BLaER1 treated with 17β-estradiol and CSF1 and Interleukin-3, amounts not matched to agents 10 nM and 100 nM (cell line): ENCODE data around the gene ABCC4.

Experiments used
- H3K27ac ChIP-seq, 11 experiments: shearing (Covaris generic); formaldehyde crosslinking; 2 replicates each; pipeline ENCODE4 v1.8.1; 2022
- H3K27me3 ChIP-seq, 11 experiments: shearing (Covaris generic); formaldehyde crosslinking; 2 replicates each; pipeline ENCODE4 v1.8.1; 2022
- H3K36me3 ChIP-seq, 11 experiments: shearing (Covaris generic); formaldehyde crosslinking; 2 replicates each; pipeline ENCODE4 v1.8.1; 2022
- H3K4me1 ChIP-seq, 10 experiments: shearing (Covaris generic); formaldehyde crosslinking; 2 replicates each; pipeline ENCODE4 v1.8.1; 2022
- H3K4me2 ChIP-seq, 11 experiments: shearing (Covaris generic); formaldehyde crosslinking; 2 replicates each; pipeline ENCODE4 v1.8.1; 2022
- H3K4me3 ChIP-seq, 10 experiments: shearing (Covaris generic); formaldehyde crosslinking; 2 replicates each; pipeline ENCODE4 v1.8.1; 2022
- H3K9ac ChIP-seq, 11 experiments: shearing (Covaris generic); formaldehyde crosslinking; 2 replicates each; pipeline ENCODE4 v1.8.1; 2022
- H3K9me3 ChIP-seq, 11 experiments: shearing (Covaris generic); formaldehyde crosslinking; replicated peaks in 1 of 11; 2 replicates each; pipeline ENCODE4 v1.8.1; 2022
- H4K20me1 ChIP-seq, 11 experiments: shearing (Covaris generic); formaldehyde crosslinking; 2 replicates each; pipeline ENCODE4 v1.8.1; 2022
- Cebpa-rat ChIP-seq, 11 experiments: shearing (Covaris generic); IDR thresholded peaks; 2 replicates each; pipeline ENCODE4 v1.8.1; 2022

The ABCC4 gene

DNA sequence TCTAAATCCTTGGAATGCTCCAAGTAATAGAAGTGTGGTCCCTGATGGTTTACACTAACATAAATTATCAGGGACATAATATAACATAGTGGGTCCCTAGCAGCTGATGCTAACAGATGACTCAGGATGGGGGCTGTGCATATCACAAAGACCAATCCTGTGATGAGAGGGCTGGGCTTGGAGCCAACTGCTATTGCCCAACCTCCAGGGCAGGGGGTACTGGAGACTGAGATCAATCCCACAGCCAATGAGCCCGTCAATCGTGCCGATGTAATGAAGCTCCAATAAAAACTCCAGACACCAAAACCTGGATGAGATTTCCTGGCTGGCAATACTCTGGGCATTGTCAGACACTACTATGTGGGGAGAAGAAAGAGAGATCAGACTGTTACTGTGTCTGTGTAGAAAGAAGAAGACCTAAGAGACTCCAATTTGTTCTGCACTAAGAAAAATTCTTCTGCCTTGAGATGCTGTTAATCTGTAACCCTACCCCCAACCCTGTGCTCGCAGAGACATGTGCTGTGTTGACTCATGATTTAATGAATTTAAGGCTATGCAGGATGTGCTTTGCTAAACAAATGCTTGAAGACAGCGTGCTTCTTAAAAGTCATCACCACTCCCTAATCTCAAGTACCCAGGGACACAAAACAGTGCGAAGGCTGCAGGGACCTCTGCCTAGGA, 33.4 kb downstream of the ABCC4 start:
- Histone ChIP-seq H3K4me1 (peaks cover 13 to 28% (median 21%) of the 10 kb centered on the region in 10 experiments; a peak in 19 of 20 replicates), H3K27me3 (no peaks in the 10 kb centered on the region), H3K9ac (no peak overlapping the region), H3K9me3 (peaks cover 5 to 33% (median 11%) of the 10 kb centered on the region in 11 experiments; a peak in 15 of 22 replicates), H3K36me3 (peaks cover 23 to 60% (median 44%) of the 10 kb centered on the region in 11 experiments), H3K4me2 (no peak overlapping the region), H3K27ac (no peak overlapping the region), H4K20me1 (peaks cover 0 to 37% (median 0%) of the 10 kb centered on the region in 11 experiments; a peak in 4 of 22 replicates), H3K4me3 (no peak overlapping the region)
- no peak for TF ChIP-seq Cebpa-rat (IDR thresholded peaks at IDR 0.05)

DNA sequence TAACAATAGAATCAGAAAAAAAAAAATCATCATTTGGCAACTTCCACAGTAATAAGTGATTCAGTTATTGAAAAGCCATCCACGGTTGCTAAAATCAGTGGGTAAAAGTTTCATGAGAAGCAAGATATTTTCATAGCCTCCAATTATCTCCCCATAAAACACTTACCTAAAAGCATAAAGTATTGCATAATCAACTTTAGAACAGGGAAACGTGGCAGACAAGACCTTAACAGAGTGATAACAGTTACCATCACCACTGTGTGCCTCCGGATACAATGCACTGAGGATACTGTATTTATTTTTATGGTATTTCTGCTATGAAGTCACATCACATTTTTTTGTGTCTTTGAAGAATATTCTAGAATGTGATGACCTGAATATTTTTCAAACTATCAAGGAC, 37.0 kb downstream of the ABCC4 start:
- peaks cover 0 to 10% (median 0%) of the 10 kb centered on the region in 11 experiments; a peak in 1 of 22 replicates for H4K20me1 ChIP-seq
- peaks cover 23 to 68% (median 52%) of the 10 kb centered on the region in 11 experiments for H3K36me3 ChIP-seq
- no peak overlapping the region for H3K4me3 ChIP-seq
- H3K27me3 ChIP-seq: no peaks in the 10 kb centered on the region
- TF ChIP-seq Cebpa-rat (IDR thresholded peaks at IDR 0.05): 0 out of 22 replicates have a peak, but pooled peaks of 2 of the 11 experiments have one; percentile 34 to 48
- peaks cover 5 to 23% (median 11%) of the 10 kb centered on the region in 11 experiments; a peak in 15 of 22 replicates for H3K9me3 ChIP-seq
- no peak overlapping the region for H3K9ac ChIP-seq
- no peak overlapping the region for H3K27ac ChIP-seq
- H3K4me1 ChIP-seq: peaks cover 0 to 15% (median 11%) of the 10 kb centered on the region in 10 experiments; a peak in 11 of 20 replicates
- H3K4me2 ChIP-seq: no peak overlapping the region

DNA sequence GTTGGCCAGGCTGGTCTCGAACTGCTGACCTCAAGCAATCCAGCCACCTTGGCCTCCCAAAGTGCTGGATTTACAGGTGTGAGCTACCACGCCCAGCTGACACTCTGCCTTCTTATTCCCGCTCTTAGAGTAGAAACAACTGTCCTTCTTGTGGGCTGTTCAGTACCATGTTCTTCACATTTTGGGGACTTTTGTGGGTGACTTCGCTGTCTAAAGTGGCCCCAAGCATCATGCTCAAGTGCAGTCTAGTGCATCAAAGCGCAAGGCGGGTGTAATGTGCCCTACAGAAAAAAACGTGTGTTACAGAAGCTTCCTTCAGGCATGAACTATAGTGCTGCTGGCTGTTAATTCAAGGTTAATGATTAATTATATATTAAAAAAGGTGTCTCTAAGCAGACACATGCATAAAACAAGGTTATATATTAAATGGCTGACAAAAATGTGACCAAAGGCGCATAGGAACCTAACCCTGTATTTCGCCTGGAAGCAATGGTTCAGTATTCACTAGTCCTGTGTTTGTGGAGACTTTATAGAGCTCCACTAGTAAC, 38.3 kb downstream of the ABCC4 start:
- Histone ChIP-seq H3K4me2 (no peak overlapping the region), H3K4me3 (no peak overlapping the region), H4K20me1 (peaks cover 0 to 10% (median 0%) of the 10 kb centered on the region in 11 experiments; a peak in 2 of 22 replicates), H3K4me1 (peaks cover 0 to 15% (median 11%) of the 10 kb centered on the region in 10 experiments; a peak in 11 of 20 replicates), H3K27me3 (no peaks in the 10 kb centered on the region), H3K27ac (no peak overlapping the region), H3K9ac (no peak overlapping the region), H3K36me3 (peaks cover 23 to 76% (median 51%) of the 10 kb centered on the region in 11 experiments), H3K9me3 (peaks cover 5 to 25% (median 11%) of the 10 kb centered on the region in 11 experiments; a peak in 14 of 22 replicates)
- no peak for TF ChIP-seq Cebpa-rat (IDR thresholded peaks at IDR 0.05)

- Histone ChIP-seq H4K20me1 (peaks cover 0 to 7% (median 0%) of the 10 kb centered on the region in 11 experiments; a peak in 2 of 22 replicates), H3K9me3 (peaks cover 0 to 17% (median 4%) of the 10 kb centered on the region in 11 experiments; a peak in 9 of 22 replicates), H3K4me3 (no peak overlapping the region), H3K4me2 (peak overlapping the region in 4 of 11 experiments; percentile 6 to 53 (median 37); a peak in 2 of 22 replicates), H3K27me3 (no peaks in the 10 kb centered on the region), H3K9ac (no peak overlapping the region), H3K27ac (no peak overlapping the region), H3K36me3 (peaks cover 14 to 68% (median 43%) of the 10 kb centered on the region in 11 experiments; a peak in 21 of 22 replicates), H3K4me1 (peaks cover 0 to 15% (median 11%) of the 10 kb centered on the region in 10 experiments; a peak in 11 of 20 replicates)
- no peak for TF ChIP-seq Cebpa-rat (IDR thresholded peaks at IDR 0.05)
Measured at GRCh38 chr13:95261956-95262355, 39.3 kb downstream of the ABCC4 start.

DNA sequence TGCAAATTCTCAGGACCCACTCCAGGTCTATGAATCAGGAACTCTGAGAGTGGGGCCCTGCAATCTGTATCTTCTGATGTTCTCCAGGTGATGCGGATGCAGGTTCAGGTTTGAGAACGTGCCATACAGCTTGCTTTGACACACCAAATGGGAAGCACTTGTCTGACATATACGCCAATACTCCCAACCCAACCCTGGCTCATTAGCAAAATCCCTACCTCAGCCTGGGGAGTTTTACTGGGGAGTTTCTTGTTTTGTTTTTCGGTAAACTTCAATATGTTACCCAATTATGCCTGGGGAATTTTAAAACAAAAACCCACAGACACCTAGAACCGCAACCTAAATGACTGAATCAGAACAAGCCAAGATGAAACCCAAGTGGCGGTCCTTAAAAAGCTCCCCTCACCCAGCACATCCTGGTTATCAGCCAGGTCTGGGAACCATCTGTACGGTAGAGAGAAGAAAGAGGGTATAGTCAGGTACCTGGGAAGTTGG, 41.2 kb downstream of the ABCC4 start:
- H3K9ac ChIP-seq: no peak overlapping the region

DNA sequence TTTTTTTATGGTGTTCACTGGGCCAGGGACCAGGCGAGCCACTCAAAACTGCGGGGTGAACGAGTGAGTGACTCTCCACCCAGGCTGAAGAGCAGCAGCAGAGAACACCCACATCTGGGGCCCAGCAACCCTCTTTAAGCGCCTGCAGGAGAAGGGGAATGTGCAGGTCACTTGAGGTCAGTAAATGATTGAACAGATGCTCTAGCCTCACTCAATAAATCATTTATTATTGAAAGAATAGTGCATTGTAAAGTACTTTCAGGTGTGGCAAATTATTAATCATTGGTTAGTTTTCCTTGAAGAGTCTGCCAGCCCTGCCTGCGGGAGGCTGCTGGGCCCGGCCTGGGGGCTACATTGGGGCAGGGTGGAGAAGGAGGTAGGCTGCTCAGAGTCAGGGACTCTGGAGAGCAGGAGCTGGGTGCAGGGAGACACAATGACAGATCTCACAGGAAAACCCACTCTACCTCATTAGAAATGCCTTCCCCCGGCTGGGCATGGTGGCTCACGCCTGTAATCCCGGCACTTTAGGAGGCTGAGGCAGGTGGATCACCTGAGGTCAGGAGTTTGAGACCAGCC, 42.5 kb downstream of the ABCC4 start:
- H3K4me1 ChIP-seq: peaks cover 0 to 15% (median 11%) of the 10 kb centered on the region in 10 experiments; a peak in 11 of 20 replicates
- peaks cover 0 to 7% (median 0%) of the 10 kb centered on the region in 11 experiments; a peak in 2 of 22 replicates for H3K9me3 ChIP-seq
- no peaks in the 10 kb centered on the region for H3K27me3 ChIP-seq
- no peak overlapping the region for H3K27ac ChIP-seq
- no peak overlapping the region for H3K4me3 ChIP-seq
- peaks cover 0 to 31% (median 0%) of the 10 kb centered on the region in 11 experiments; a peak in 6 of 22 replicates for H4K20me1 ChIP-seq
- H3K9ac ChIP-seq: no peak overlapping the region
- no peak for TF ChIP-seq Cebpa-rat (IDR thresholded peaks at IDR 0.05)
- no peak overlapping the region for H3K4me2 ChIP-seq
- peaks cover 0 to 41% (median 20%) of the 10 kb centered on the region in 11 experiments; a peak in 17 of 22 replicates for H3K36me3 ChIP-seq

More for the DNA sequence above, 41.2 kb downstream of the ABCC4 start:
- Histone ChIP-seq H3K27ac (no peak overlapping the region), H4K20me1 (peaks cover 0 to 21% (median 0%) of the 10 kb centered on the region in 11 experiments; a peak in 6 of 22 replicates), H3K27me3 (no peaks in the 10 kb centered on the region), H3K4me1 (peaks cover 0 to 15% (median 11%) of the 10 kb centered on the region in 10 experiments; a peak in 11 of 20 replicates), H3K36me3 (peaks cover 0 to 50% (median 28%) of the 10 kb centered on the region in 11 experiments; a peak in 17 of 22 replicates), H3K9me3 (peaks cover 0 to 7% (median 0%) of the 10 kb centered on the region in 11 experiments; a peak in 3 of 22 replicates), H3K4me2 (no peak overlapping the region), H3K4me3 (no peak overlapping the region)
- TF ChIP-seq Cebpa-rat (IDR thresholded peaks at IDR 0.05): no peak

- Histone ChIP-seq H3K36me3 (peaks cover 0 to 39% (median 18%) of the 10 kb centered on the region in 11 experiments; a peak in 16 of 22 replicates), H3K4me2 (no peak overlapping the region), H3K4me3 (no peak overlapping the region), H3K27ac (no peak overlapping the region), H4K20me1 (peaks cover 0 to 38% (median 0%) of the 10 kb centered on the region in 11 experiments; a peak in 7 of 22 replicates), H3K27me3 (no peaks in the 10 kb centered on the region), H3K9me3 (peaks cover 0 to 7% (median 0%) of the 10 kb centered on the region in 11 experiments; a peak in 2 of 22 replicates), H3K9ac (no peak overlapping the region), H3K4me1 (peaks cover 0 to 15% (median 11%) of the 10 kb centered on the region in 10 experiments; a peak in 11 of 20 replicates)
- no peak for TF ChIP-seq Cebpa-rat (IDR thresholded peaks at IDR 0.05)
Measured at GRCh38 chr13:95258098-95258497, 43.2 kb downstream of the ABCC4 start.

- Histone ChIP-seq H3K36me3 (peaks cover 0 to 37% (median 11%) of the 10 kb centered on the region in 11 experiments; a peak in 16 of 22 replicates), H3K9me3 (peaks cover 0 to 7% (median 0%) of the 10 kb centered on the region in 11 experiments; a peak in 2 of 22 replicates), H3K4me2 (no peak overlapping the region), H3K4me1 (peaks cover 0 to 5% (median 2%) of the 10 kb centered on the region in 10 experiments; a peak in 11 of 20 replicates), H3K9ac (no peak overlapping the region), H3K4me3 (no peak overlapping the region), H3K27ac (no peak overlapping the region), H3K27me3 (no peaks in the 10 kb centered on the region), H4K20me1 (peaks cover 0 to 47% (median 0%) of the 10 kb centered on the region in 11 experiments; a peak in 7 of 22 replicates)
- no peak for TF ChIP-seq Cebpa-rat (IDR thresholded peaks at IDR 0.05)
Measured at GRCh38 chr13:95256091-95256490, 45.2 kb downstream of the ABCC4 start.
